Neural cell (in vitro differentiated cells): ENCODE measurements around the gene SPSB3.

ENCODE experiments used
- EP300 ChIP-seq: fragments of 450-650 bp; conservative IDR thresholded peaks from 2 replicates; pipeline ENCODE4 v1.6.1; 2014; ENCODE audit warnings: antibody characterized with exemption, mild to moderate bottlenecking, moderate library complexity; ENCODE audit not compliant: poor library complexity, severe bottlenecking
- MXI1 ChIP-seq: fragments of 450-650 bp; conservative IDR thresholded peaks from 2 replicates; pipeline ENCODE4 v1.6.1; 2014; ENCODE audit warnings: antibody characterized with exemption, mild to moderate bottlenecking; ENCODE audit not compliant: poor library complexity, severe bottlenecking
- RAD21 ChIP-seq: fragments of 450-650 bp; conservative IDR thresholded peaks from 2 replicates; pipeline ENCODE4 v1.6.1; 2014; ENCODE audit warnings: antibody characterized with exemption, mild to moderate bottlenecking, moderate library complexity
- SMC3 ChIP-seq: fragments of 450-650 bp; conservative IDR thresholded peaks from 2 replicates; pipeline ENCODE4 v1.6.1; 2014; ENCODE audit warnings: antibody characterized with exemption, mild to moderate bottlenecking, moderate library complexity; ENCODE audit not compliant: poor library complexity
- TAF1 ChIP-seq: IDR thresholded peaks from 2 replicates; pipeline ENCODE4 v1.6.1; 2012; ENCODE audit warnings: low read depth
- TF ChIP-seq, protein P1 (sequence below): fragments of 450-650 bp; IDR thresholded peaks from 2 replicates; pipeline ENCODE4 v1.5.1; 2014; ENCODE audit warnings: antibody characterized with exemption, mild to moderate bottlenecking, moderate library complexity; ENCODE audit not compliant: poor library complexity, severe bottlenecking
- TF ChIP-seq, protein P2 (sequence below): IDR thresholded peaks from 2 replicates; pipeline ENCODE4 v1.6.1; 2012; ENCODE audit warnings: borderline replicate concordance

DNA sequence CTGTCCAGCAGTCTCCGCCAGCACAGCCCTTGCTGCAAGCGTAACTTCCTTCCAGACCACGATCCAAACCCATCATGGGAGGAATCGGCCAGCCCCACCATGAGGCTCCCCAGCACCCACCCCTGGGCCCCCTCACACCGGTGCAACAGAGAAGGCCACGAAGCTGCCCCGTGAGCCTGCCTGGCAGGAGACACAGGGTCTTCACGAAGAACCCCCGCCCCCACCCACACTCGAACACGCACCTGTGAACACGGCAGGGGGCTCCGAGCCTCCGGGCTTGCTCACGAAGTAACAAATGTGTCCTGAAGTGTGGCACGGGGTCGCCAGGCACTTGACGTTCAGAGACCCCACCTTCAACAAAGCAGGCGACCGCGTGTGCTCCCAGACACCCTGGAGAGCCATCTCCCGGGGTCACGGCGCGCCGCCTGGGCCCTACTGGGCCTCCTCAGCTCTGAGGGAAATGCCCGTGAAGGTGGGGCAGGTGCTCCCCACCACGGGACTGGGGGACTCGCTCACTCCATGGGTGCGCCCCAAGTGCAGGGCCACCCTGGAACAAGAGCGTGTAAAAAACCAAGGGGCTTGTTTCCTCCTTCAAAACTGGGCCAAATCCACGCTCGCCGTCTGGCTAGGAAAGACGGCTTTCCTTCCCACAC, 36.6 kb upstream of the SPSB3 start:
- no peak for TF ChIP-seq TAF1
- TF ChIP-seq MXI1: no peak
- TF ChIP-seq, protein P1, sequence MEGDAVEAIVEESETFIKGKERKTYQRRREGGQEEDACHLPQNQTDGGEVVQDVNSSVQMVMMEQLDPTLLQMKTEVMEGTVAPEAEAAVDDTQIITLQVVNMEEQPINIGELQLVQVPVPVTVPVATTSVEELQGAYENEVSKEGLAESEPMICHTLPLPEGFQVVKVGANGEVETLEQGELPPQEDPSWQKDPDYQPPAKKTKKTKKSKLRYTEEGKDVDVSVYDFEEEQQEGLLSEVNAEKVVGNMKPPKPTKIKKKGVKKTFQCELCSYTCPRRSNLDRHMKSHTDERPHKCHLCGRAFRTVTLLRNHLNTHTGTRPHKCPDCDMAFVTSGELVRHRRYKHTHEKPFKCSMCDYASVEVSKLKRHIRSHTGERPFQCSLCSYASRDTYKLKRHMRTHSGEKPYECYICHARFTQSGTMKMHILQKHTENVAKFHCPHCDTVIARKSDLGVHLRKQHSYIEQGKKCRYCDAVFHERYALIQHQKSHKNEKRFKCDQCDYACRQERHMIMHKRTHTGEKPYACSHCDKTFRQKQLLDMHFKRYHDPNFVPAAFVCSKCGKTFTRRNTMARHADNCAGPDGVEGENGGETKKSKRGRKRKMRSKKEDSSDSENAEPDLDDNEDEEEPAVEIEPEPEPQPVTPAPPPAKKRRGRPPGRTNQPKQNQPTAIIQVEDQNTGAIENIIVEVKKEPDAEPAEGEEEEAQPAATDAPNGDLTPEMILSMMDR: no peak
- no peak for TF ChIP-seq EP300
- TF ChIP-seq, protein P2, sequence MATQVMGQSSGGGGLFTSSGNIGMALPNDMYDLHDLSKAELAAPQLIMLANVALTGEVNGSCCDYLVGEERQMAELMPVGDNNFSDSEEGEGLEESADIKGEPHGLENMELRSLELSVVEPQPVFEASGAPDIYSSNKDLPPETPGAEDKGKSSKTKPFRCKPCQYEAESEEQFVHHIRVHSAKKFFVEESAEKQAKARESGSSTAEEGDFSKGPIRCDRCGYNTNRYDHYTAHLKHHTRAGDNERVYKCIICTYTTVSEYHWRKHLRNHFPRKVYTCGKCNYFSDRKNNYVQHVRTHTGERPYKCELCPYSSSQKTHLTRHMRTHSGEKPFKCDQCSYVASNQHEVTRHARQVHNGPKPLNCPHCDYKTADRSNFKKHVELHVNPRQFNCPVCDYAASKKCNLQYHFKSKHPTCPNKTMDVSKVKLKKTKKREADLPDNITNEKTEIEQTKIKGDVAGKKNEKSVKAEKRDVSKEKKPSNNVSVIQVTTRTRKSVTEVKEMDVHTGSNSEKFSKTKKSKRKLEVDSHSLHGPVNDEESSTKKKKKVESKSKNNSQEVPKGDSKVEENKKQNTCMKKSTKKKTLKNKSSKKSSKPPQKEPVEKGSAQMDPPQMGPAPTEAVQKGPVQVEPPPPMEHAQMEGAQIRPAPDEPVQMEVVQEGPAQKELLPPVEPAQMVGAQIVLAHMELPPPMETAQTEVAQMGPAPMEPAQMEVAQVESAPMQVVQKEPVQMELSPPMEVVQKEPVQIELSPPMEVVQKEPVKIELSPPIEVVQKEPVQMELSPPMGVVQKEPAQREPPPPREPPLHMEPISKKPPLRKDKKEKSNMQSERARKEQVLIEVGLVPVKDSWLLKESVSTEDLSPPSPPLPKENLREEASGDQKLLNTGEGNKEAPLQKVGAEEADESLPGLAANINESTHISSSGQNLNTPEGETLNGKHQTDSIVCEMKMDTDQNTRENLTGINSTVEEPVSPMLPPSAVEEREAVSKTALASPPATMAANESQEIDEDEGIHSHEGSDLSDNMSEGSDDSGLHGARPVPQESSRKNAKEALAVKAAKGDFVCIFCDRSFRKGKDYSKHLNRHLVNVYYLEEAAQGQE: no peak
- TF ChIP-seq RAD21: no peak
- TF ChIP-seq SMC3: no peak
